HCT116 (cell line): ENCODE data around the gene CAB39L. TPM values are rescaled to one million over a fixed set of nuclear protein-coding genes. Genes with fewer than 3 reads are reported as not detected.
A peak's percentile ranks its signal among the peaks of the same experiment; 100 is the strongest.

ENCODE experiments used
- ATAC-seq: fragments of 200-7000 bp; cut with Tn5 transposase; 2 replicates; pipeline ENCODE4 v1.9.1; 2020; ENCODE audit warnings: mild to moderate bottlenecking, moderate library complexity
- BruUV-seq: library from RNA; stranded (reverse); fragments of 400-500 nt; replicated peaks from 2 replicates; lab custom pipeline; 2021; lab: Mats Ljungman, UMichigan
- CTCF ChIA-PET: fragments of 300-600 bp; sonication (Branson Sonifier 250); formaldehyde crosslinking; loops from one replicate; lab custom pipeline; 2021; ENCODE audit warnings: antibody characterized with exemption; lab: Charles Lee
- POLR2A ChIA-PET: fragments of 300-600, 350-600 bp; sonication (Branson Sonifier 250); formaldehyde crosslinking; loops from one replicate; lab custom pipeline; 2021; ENCODE audit warnings: antibody characterized with exemption; lab: Charles Lee
- RAD21 ChIA-PET, 2 experiments: fragments of 300-600 bp; sonication (Branson Sonifier 250); formaldehyde crosslinking; loops; one replicate each; lab custom pipeline; 2023; ENCODE audit warnings: low total read pairs in 2 of 2; ENCODE audit not compliant: uncharacterized antibody in 2 of 2, unreplicated experiment in 2 of 2, low non-redundant PET in 1 of 2; lab: Charles Lee
- DNase-seq: peaks from one replicate; pipeline ENCODE4 v3.0.0-alpha.2; 2010; ENCODE audit warnings: low read depth, low spot score
- H2AFZ ChIP-seq: fragments of 200-600 bp; shearing (Covaris generic), sonication (generic); 2 replicates; pipeline ENCODE4 v1.6.1; 2017; ENCODE audit warnings: low read depth, mixed run types, mixed read lengths, antibody characterized with exemption, low read length; ENCODE audit not compliant: poor library complexity, severe bottlenecking
- H3K27ac ChIP-seq: 2 replicates; pipeline ENCODE4 v1.5.1; 2012; ENCODE audit warnings: low read depth, low read length
- H3K27me3 ChIP-seq: fragments of 200-600 bp; sonication (generic); 2 replicates; pipeline ENCODE4 v1.6.1; 2016; ENCODE audit warnings: mixed run types, low read length, mixed read lengths; ENCODE audit not compliant: insufficient read depth
- H3K36me3 ChIP-seq, 2 experiments: fragments of 200-500 bp in 1 of 2; fragments of 200-600 bp in 1 of 2; sonication (Bioruptor generic) in 1 of 2; sonication (generic) in 1 of 2; 2 replicates each; pipeline versions ENCODE4 v1.5.1 to v1.6.1; 2014 to 2016; ENCODE audit warnings: low read length in 2 of 2, inconsistent platforms in 1 of 2, mixed read lengths in 1 of 2, mixed run types in 1 of 2; ENCODE audit not compliant: insufficient read depth in 2 of 2, control insufficient read depth in 1 of 2
- H3K4me1 ChIP-seq, 2 experiments: fragments of 200-600 bp in 1 of 2; sonication (generic) in 1 of 2; 2 replicates each; pipeline versions ENCODE4 v1.5.1 to v1.6.1; 2012 to 2017; ENCODE audit warnings: low read length in 2 of 2, inconsistent platforms in 1 of 2, mild to moderate bottlenecking in 1 of 2, mixed read lengths in 1 of 2, mixed run types in 1 of 2, moderate library complexity in 1 of 2; ENCODE audit not compliant: insufficient read depth in 2 of 2, control insufficient read depth in 1 of 2
- H3K4me2 ChIP-seq: fragments of 200-600 bp; sonication (generic); 2 replicates; pipeline ENCODE4 v1.6.1; 2017; ENCODE audit warnings: mixed run types, low read length, mixed read lengths
- H3K4me3 ChIP-seq, 2 experiments: fragments of 200-600 bp in 1 of 2; sonication (generic) in 1 of 2; replicated peaks in 1 of 2; 2 replicates each; pipeline ENCODE4 v1.5.1; 2011 to 2016; ENCODE audit warnings: low read length in 2 of 2, control low read depth in 1 of 2, low read depth in 1 of 2, mild to moderate bottlenecking in 1 of 2, mixed read lengths in 1 of 2, mixed run types in 1 of 2
- H3K79me2 ChIP-seq: fragments of 200-600 bp; sonication (generic); 2 replicates; pipeline ENCODE4 v1.6.1; 2017; ENCODE audit warnings: mild to moderate bottlenecking, mixed run types, low read length, moderate library complexity, mixed read lengths; ENCODE audit not compliant: insufficient read depth
- H3K9ac ChIP-seq: fragments of 200-600 bp; sonication (generic); 2 replicates; pipeline ENCODE4 v1.6.1; 2016; ENCODE audit warnings: low read length, mixed read lengths
- H3K9me2 ChIP-seq: fragments of 200-600 bp; sonication (generic), shearing (Covaris generic); 2 replicates; pipeline ENCODE4 v1.6.1; 2017; ENCODE audit warnings: mixed run types, mild to moderate bottlenecking, moderate library complexity; ENCODE audit not compliant: insufficient read depth
- H3K9me3 ChIP-seq, 2 experiments: fragments of 200-500 bp in 1 of 2; fragments of 200-600 bp in 1 of 2; sonication (Bioruptor generic) in 1 of 2; sonication (generic) in 1 of 2; 2 replicates each; pipeline ENCODE4 v1.6.1; 2014 to 2017; ENCODE audit warnings: low read length in 2 of 2, mixed read lengths in 2 of 2, inconsistent platforms in 1 of 2, low read depth in 1 of 2, mild to moderate bottlenecking in 1 of 2, mixed run types in 1 of 2, moderate library complexity in 1 of 2; ENCODE audit not compliant: control insufficient read depth in 1 of 2, insufficient read depth in 1 of 2
- H4K20me1 ChIP-seq: fragments of 200-600 bp; sonication (generic), shearing (Covaris generic); 2 replicates; pipeline ENCODE4 v1.6.1; 2017; ENCODE audit warnings: mixed run types, mild to moderate bottlenecking, moderate library complexity; ENCODE audit not compliant: insufficient read depth
- ATF3 ChIP-seq: IDR thresholded peaks from 2 replicates; pipeline ENCODE4 v1.6.1; 2012
- CBX3 ChIP-seq: IDR thresholded peaks from 2 replicates; pipeline ENCODE4 v1.6.1; 2012; ENCODE audit warnings: low read depth
- CTCF ChIP-seq, 3 experiments: fragments of 200-600 bp in 1 of 3; sonication (generic) in 1 of 3; IDR thresholded peaks in 2 of 3; conservative IDR thresholded peaks in 1 of 3; 2 replicates each; pipeline ENCODE4 v1.5.1; 2012 to 2017; ENCODE audit warnings: low read depth in 2 of 3, low read length in 2 of 3, antibody characterized with exemption in 1 of 3, borderline replicate concordance in 1 of 3, control low read depth in 1 of 3, mild to moderate bottlenecking in 1 of 3, mixed read lengths in 1 of 3, mixed run types in 1 of 3, moderate library complexity in 1 of 3; ENCODE audit not compliant: insufficient read depth in 1 of 3
- EGR1 ChIP-seq: IDR thresholded peaks from 2 replicates; pipeline ENCODE4 v1.6.1; 2012; ENCODE audit warnings: low read depth
- ELF1 ChIP-seq: IDR thresholded peaks from 2 replicates; pipeline ENCODE4 v1.6.1; 2012; ENCODE audit warnings: low read depth, borderline replicate concordance
- EZH2phosphoT487 ChIP-seq: fragments of 200-600 bp; IDR thresholded peaks from 2 replicates; pipeline ENCODE4 v1.6.1; 2018; ENCODE audit warnings: antibody characterized with exemption, borderline replicate concordance
- FOSL1 ChIP-seq: IDR thresholded peaks from 2 replicates; pipeline ENCODE4 v1.6.1; 2012; ENCODE audit warnings: low read depth
- POLR2A ChIP-seq: IDR thresholded peaks from 2 replicates; pipeline ENCODE4 v1.7.0; 2011; ENCODE audit warnings: borderline replicate concordance; ENCODE audit not compliant: insufficient read depth, insufficient read length; ENCODE audit errors: extremely low read depth
- RAD21 ChIP-seq: IDR thresholded peaks from 2 replicates; pipeline ENCODE4 v1.6.1; 2012; ENCODE audit warnings: low read depth, mild to moderate bottlenecking
- SIN3A ChIP-seq: IDR thresholded peaks from 2 replicates; pipeline ENCODE4 v1.6.1; 2012; ENCODE audit warnings: low read depth
- SRF ChIP-seq: IDR thresholded peaks from 2 replicates; pipeline ENCODE4 v1.6.1; 2012; ENCODE audit warnings: low read depth
- ZBTB33 ChIP-seq: IDR thresholded peaks from 2 replicates; pipeline ENCODE4 v1.6.1; 2011; ENCODE audit warnings: mild to moderate bottlenecking, low read length, moderate library complexity; ENCODE audit not compliant: insufficient replicate concordance; ENCODE audit errors: extremely low read depth
- ZFX ChIP-seq: fragments of 450-650 bp; IDR thresholded peaks from 2 replicates; pipeline ENCODE4 v1.6.1; 2017
- intact Hi-C: fragments of 100-400 bp; cut with micrococcal nuclease; formaldehyde crosslinking; loops from 2 replicates; pipeline ENCODE4 v1.10.0; 2022
- total RNA-seq: library from RNA; stranded (reverse); gene quantifications from one replicate; pipeline ENCODE4 v1.2.1, GENCODE V29; 2021; ENCODE audit not compliant: unreplicated experiment

Gene CAB39L
- total RNA-seq, 1 experiment from 2014 or later = 6.1 TPM

GRCh38 chr13:49303533-49304252 lies 140.2 kb downstream of the CAB39L start:
- Histone ChIP-seq H3K79me2 (no peaks in the 10 kb centered on the region), H3K27me3 (no peaks in the 10 kb centered on the region), H2AFZ (no peak overlapping the region), H3K27ac (no peak overlapping the region), H3K4me3 (no peak overlapping the region), H3K9me2 (no peaks in the 10 kb centered on the region), H3K4me2 (peak overlapping the region; percentile 43), H4K20me1 (no peaks in the 10 kb centered on the region), H3K4me1 (peaks cover 7 to 20% of the 10 kb centered on the region in 2 experiments), H3K9me3 (no peaks in the 10 kb centered on the region), H3K36me3 (no peaks in the 10 kb centered on the region), H3K9ac (no peak overlapping the region)
- intact Hi-C loops = no loop called here
- ATAC-seq (peak; percentile 55), DNase-seq (no peak)
- TF ChIP-seq ELF1 (no peak), RAD21 (no peak), EGR1 (peak; percentile 56)
- ChIA-PET POLR2A (no interaction called here), RAD21 (no interaction called here), CTCF (no interaction called here)
- no TSS peak for BruUV-seq

GRCh38 chr13:49302817-49303216 lies 141.0 kb downstream of the CAB39L start:
- Histone ChIP-seq H4K20me1 (no peaks in the 10 kb centered on the region), H3K4me3 (no peak overlapping the region), H3K9ac (no peak overlapping the region), H3K79me2 (no peaks in the 10 kb centered on the region), H3K27ac (no peak overlapping the region), H3K27me3 (no peaks in the 10 kb centered on the region), H3K36me3 (no peaks in the 10 kb centered on the region), H3K4me1 (peaks cover 7 to 20% of the 10 kb centered on the region in 2 experiments), H3K9me3 (no peaks in the 10 kb centered on the region), H2AFZ (no peak overlapping the region), H3K9me2 (no peaks in the 10 kb centered on the region), H3K4me2 (no peak overlapping the region)
- TF ChIP-seq FOSL1 (no peak), EGR1 (no peak), ATF3 (no peak), CTCF (IDR thresholded peaks at IDR 0.05 in 2 of 3, conservative IDR thresholded peaks at IDR 0.05 in 1 of 3; ENCODE audit: borderline replicate concordance in 1 of 3, insufficient read depth in 1 of 3, low read depth in 2 of 3, low read length in 2 of 3) (no peak), RAD21 (no peak), POLR2A (no peak), ZFX (no peak), CBX3 (no peak), SIN3A (no peak), ZBTB33 (no peak), EZH2phosphoT487 (no peak), SRF (no peak)
- POLR2A ChIA-PET = no interaction called here
- RAD21 ChIA-PET = no interaction called here
- CTCF ChIA-PET = no interaction called here
- no peak for ATAC-seq
- no TSS peak for BruUV-seq
- no peak for DNase-seq
- intact Hi-C loops = no loop called here
